HG03108 (cell line): ENCODE measurements around the gene A1BG.
"Not testable (repeated sequence)": the region's sequence is repeated elsewhere in the genome, so short reads cannot be mapped to it uniquely, and the experiment has no call there.

Experiments used
- ATAC-seq: cut with Tn5 transposase; IDR thresholded peaks from one replicate; pipeline ENCODE4 v1.9.1; 2021; ENCODE audit warnings: moderate library complexity; ENCODE audit not compliant: unreplicated experiment

The A1BG gene

DNA sequence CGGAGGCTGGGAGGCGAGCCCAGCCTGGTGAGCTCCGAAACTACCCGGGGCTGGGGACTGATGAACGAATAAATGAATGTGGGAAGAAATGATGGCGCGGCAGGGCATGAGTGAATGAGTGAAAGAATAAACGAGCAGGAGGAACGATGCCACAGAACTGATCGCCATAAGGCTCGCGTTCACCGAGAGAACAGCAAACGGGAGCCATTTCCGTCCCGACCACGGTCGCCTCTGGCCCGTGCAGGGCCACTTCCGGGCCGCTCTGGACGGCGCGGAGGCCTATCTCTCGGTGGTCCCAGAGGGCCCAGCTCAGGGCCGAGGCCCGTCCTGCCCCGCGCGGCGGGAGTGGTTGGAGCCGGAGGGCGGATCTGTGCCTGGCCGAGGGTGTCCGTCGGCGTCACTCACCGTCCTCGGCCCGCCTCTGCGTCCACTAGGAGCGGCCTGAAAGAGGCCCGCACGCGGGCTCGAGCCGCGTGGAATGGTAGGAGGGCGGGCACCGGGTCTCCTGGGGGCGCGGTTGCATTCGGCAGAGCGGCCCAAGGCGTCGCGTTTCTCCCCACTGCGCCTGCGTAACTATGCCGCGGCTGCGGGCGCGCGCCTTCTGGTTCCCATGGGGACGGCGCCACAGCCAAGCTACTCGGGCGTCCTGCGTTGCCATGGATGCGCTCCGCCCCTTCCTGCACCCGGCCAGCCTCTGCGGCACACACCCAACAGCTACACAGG lies 9.1 kb upstream of the A1BG start, which contains the start of gene ZNF497:
Gene ZNF497 (minus strand): TSS at position 480 of the 723 bp plus-strand sequence. CDS start 5,116 bp downstream, outside the sequence.
- ATAC-seq = peak; percentile 85

GRCh38 chr19:58361900-58362271 lies 8.6 kb upstream of the A1BG start:
- ATAC-seq = peak; percentile 7

- ATAC-seq = no peak
Measured at GRCh38 chr19:58357481-58358145, 4.3 kb upstream of the A1BG start.

DNA sequence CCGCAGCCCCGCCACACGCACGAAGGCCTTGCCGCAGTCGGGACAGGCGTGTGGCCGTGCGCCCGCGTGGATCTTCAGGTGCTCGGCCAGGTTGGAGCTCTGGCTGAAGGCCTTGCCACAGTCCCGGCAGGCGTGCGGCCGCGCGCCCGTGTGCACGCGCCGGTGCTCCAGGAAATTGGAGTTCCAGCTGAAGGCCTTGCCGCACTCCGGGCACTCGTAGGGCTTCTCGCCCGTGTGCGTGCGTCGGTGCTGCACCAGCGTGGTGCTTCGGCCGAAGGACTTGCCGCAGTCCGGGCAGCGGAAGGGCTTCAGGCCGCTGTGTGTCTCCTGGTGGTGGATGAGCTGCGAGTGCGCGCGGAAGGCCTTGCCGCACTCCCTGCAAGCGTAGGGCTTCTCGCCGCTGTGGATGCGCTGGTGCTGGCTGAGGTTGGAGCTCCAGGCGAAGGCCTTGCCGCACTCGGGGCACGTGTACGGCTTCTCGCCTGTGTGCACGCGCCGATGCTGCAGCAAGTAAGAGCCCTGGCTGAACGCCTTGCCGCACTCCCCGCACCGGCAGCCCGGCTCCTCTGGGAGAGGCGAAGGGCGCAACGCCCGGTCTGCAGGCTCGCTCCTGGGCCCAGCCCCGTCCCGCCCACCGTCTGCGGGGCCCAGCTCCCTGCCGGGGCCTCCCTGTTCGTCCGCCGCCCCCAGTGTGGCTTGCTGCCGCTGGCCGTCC lies 3.6 kb upstream of the A1BG start:
- no peak for ATAC-seq

GRCh38 chr19:58355908-58356765 lies 2.8 kb upstream of the A1BG start:
- no peak for ATAC-seq

DNA sequence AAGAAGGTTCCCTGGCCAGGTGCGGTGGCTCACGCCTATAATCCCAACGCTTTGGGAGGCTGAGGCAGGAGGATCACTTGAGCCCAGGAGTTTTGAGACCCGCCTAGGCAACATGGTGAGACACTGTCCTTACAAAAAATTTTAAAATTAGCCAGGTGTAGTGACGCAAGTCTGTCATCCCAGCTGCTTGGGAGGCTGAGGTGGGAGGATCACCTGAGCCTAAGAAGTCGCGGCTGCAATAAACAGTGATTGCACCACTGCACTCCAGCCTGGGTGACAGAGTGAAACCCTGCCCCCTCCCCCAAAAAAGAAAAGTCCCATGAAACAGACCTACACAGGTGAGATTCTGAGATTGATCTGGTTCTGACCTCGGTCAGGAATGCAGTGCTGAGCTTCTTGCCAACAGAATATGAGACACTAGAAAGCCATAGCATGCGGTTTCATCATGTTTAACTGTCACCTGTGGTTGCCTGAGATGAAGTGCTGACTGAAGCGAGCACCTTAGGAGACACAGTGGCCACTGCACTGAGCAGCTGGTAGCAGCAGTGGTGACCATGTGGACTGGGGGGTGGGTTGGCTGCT lies 2.0 kb upstream of the A1BG start:
- ATAC-seq = no peak

DNA sequence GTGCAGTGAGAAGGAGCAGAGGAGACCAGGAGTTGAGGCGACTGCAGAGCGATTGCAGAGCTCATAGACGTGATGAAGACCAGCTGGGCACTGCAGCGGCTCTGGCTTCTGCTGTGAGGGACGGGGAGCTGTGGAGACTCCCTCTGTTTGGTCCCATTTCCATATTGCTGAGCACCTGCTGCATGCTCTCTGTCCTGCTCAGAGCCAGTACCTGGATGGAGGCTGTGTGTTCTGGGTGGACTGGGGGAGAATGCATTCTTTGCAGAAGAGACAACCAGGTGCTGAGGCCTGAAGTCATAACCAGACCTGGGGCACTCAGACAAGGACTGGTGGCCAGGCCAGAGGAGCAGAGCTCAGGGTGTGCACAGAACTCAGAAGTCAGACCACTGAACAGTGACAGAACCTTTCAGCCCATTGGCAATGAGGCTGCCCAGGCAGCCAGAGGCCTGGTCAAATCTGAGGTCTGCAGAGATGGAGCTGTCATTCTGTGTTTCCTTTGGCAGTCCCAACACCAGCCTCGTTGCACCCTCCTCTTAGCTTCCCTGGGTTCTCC lies 1.3 kb upstream of the A1BG start:
- no peak for ATAC-seq

- no peak for ATAC-seq
Measured at GRCh38 chr19:58353717-58354477, 605 bp upstream of the A1BG start.

DNA sequence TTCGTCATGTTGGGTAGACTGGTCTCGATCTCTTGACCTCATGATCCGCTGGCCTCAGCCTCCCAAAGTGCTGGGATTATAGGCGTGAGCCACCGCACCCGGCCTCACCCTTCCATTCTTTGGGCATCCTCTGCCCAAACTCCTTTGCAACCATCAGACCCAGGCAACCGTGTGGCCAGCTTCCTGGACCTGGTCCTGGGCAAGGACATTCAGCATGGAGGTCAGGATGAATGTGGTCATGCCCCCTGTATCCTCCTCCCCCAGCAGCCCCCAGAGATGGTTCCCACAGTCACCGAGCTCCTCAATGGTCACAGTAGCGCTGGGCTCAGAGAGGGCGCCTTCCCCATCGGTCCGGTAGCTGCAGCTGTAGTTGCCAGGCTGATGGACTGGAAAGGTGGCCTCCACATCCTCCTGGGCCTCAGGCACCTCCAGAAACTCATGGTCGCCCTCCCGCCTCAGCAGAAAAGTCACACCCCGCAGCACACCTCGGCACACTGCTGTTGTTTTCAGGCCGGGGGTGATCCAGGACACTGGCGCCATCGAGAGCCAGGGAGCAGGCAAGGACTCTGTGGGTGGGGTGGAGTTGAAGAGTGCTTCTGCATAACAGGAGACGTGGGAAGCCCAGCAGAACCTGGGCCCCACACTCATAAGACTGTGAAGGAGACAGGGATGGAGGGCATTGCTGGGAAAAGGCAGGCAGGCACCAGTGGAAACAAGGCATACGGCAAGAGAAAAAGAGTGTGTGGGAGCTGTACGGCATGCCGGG lies 1.1 kb downstream of the A1BG start:
- ATAC-seq = no peak

DNA sequence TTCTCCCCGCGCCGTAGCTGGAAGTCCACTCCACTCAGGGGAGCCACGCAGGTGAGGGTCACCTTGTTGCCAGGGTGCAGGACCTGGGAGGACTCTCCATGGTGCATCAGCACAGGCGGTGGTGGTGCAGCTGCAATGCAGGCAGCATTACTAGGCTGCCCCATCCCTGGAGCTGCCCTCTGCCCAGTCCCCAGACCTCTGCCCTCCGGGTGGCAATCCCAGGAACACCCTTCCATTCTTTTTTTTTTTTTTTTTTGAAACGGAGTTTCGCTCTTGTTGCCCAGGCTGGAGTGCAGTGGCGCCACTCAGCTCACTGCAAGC lies 1.8 kb downstream of the A1BG start:
- ATAC-seq = no peak

DNA sequence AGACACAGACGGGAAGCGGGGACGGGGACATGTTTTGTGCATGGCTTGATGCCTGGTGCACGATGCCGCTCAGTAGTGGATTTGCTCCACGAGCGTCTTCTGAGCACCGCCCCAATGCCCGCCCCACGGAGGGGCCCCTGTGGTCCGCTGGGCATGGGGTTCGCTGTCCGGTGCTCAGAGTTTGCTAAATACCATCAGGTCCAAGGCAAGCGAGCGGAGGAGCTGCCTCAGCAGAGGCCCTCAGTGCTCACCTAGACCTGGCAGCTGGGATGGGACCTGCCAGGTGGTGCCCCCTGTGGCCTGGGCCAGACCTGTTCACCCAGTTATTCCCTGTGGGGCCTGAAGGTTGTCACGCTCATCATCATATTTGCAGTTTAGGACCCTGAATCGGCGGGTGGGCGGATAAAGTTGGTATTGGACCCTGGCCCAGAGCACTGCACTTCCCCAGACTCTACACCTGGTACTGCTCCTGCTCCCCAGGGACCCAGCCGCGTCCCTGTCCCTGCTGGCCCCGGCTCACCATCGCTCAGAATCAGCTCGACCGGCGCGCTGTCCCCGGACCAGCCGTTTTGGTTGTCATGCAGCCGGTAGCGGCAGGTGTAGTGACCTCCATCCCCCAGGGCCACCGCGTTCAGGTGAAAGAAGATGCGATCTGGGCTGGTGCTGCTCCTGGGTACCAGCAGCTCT lies 2.3 kb downstream of the A1BG start:
- ATAC-seq = no peak

DNA sequence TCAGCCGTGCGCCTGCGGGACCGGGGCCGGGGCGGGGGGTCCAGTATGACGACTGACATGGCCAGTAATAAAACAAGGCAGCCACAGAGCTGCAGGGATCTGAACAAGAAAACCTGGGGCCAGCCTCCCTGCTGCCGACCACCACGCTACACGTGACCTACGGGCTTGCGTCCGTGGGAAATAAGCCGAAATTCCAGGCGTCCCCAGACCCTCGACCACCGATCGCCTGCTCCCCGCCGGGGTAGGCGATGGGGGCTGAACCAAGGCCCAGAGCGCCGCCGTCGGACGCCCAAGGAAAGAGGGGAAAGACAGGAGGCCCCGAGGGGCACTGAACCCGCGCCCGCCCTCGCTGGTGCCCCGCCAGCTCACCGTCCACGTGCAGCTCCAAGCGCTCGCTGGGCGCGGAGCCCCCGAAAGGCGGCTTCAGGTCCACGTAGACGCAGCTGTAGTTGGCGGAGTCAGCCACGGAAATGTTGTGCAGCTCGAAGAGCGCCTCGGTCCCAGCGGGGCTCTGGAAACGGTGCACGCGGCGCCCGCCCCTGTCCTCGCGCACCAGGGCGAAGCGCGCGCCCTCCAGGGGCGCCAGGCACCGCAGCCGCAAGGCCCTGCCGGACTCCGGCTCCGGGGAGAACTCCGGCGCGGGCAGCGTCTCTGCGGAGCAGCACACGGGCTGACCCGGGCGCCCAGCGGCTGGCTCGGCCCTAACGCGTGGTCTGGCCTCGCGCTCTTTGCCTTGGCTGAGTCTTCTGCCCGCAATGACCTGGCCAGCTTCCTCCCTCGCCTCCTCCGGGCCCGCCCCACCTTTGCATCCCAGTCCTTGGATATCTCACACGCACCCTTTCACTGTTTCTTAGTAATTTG lies 3.1 kb downstream of the A1BG start:
- ATAC-seq = no peak

DNA sequence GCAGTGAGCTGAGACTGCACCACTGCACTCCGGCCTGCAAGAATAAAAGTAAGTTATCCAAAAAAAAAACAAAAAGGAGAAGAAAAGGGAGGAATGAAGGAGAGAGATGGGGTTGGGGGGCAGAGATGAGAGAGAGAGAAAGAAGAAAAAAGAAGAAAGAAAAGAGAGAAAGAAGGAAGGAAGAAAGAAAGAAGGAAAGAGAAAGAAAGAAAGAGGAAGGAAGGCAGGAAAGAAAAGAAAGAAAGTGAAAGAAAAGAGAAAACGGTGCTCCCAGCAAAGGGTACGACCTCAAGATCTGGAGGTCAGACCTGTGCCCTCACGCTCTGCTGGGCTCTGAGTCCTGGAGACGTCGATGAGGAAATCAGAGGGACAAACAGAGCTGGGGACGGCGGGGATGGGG lies 3.7 kb downstream of the A1BG start:
- ATAC-seq = no peak

GRCh38 chr19:58348080-58348479 lies 5.2 kb downstream of the A1BG start:
- ATAC-seq = not testable (repeated sequence)

DNA sequence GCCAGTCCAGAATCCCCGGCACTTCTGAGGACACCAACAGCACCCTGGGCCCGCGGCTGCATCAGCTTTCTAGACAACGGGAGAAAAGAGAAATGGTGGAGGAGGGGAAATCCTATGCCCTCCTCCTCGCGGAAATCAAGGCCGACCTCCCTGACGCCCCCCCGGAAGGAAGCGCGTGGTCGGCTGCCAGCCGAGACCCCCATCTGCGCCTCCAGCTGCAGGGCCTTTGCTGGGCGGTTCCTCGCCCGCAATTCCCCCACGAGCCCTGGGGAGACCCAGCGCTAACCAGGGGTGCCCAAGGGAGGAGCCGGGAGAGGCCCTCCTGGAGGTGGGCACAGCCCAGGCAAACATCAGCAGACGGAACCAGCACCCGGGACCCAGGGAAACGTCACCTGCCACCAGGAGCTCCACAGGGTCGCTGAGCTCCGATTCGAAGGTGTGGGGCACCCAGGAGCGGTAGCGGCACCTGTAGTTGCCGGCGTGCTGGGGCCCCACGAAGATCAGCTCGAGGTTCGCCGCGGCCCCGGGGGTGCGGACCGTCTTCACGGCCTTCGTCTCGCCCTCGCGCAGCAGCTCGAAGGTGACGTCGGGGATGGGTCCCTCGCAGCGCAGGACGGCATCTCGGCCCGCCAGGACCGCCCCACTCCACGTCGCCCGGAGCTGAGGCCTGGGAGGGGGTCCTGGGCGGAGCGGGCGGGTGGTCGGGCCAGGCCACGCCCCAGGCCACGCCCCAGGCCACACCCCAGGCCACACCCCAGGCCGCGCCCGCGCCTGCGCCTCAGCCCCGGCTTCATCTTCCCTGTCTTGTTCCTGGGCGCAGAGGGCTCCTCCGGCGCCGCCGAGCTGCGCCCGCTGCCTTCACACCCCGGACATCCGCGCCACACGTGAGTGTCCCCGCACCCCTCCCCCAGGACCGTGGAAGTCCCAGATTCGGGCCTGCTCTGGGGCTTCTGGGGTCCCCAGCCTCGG lies 6.0 kb downstream of the A1BG start:
- ATAC-seq = peak; percentile 90

GRCh38 chr19:58345558-58345957 lies 7.7 kb downstream of the A1BG start:
- no peak for ATAC-seq
